OCI-LY3 (cell line): ENCODE results near the gene RPLP2.

Source experiments
- EZH2phosphoT487 ChIP-seq: fragments of 200-600 bp; shearing (Covaris generic); IDR thresholded peaks from 2 replicates; pipeline ENCODE4 v1.6.1; 2018; ENCODE audit warnings: antibody characterized with exemption, mixed run types, low read depth
- TF ChIP-seq, protein P1 (sequence below): fragments of 200-600, 300-600 bp; sonication (generic); IDR thresholded peaks from 2 replicates; pipeline ENCODE4 v1.5.1; 2014; ENCODE audit warnings: antibody characterized with exemption, low read length, low read depth

DNA sequence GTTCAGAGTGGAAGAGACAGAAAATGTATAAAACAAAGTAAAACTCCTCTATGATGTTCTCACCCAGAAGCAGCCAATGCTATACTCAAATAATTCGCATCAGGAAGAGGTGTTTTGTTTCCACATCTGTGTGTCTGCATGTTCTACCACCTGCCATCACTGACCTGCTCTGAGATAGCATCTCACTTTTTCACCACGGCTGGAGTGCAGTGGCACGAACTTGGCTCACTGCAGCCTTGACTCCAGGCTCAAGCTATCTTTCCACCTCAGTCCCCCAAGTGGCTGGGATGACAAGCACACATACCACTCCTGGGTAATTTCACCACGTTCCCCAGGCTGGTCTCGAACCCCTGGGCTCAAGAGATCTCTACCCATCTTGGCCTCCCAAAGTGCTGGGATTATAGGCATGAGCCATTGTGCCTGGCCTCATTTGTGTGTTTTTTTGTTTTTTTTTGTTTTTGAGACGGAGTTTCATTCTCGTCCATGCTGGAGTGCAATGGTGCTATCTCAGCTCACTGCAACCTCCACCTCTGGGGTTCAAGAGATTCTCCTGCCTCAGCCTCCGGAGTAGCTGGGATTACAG is 48.1 kb upstream of the RPLP2 start:
- TF ChIP-seq, protein P1, sequence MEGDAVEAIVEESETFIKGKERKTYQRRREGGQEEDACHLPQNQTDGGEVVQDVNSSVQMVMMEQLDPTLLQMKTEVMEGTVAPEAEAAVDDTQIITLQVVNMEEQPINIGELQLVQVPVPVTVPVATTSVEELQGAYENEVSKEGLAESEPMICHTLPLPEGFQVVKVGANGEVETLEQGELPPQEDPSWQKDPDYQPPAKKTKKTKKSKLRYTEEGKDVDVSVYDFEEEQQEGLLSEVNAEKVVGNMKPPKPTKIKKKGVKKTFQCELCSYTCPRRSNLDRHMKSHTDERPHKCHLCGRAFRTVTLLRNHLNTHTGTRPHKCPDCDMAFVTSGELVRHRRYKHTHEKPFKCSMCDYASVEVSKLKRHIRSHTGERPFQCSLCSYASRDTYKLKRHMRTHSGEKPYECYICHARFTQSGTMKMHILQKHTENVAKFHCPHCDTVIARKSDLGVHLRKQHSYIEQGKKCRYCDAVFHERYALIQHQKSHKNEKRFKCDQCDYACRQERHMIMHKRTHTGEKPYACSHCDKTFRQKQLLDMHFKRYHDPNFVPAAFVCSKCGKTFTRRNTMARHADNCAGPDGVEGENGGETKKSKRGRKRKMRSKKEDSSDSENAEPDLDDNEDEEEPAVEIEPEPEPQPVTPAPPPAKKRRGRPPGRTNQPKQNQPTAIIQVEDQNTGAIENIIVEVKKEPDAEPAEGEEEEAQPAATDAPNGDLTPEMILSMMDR = no peak
- TF ChIP-seq EZH2phosphoT487 = no peak
